TTC549 (cell line): ENCODE results near the gene TEX10.

Experiments used
- FAIRE-seq: peaks from 2 replicates; lab custom pipeline; 2012; peaks lifted over from hg19 to GRCh38; lab: Jason Lieb, UNC

Gene TEX10

DNA sequence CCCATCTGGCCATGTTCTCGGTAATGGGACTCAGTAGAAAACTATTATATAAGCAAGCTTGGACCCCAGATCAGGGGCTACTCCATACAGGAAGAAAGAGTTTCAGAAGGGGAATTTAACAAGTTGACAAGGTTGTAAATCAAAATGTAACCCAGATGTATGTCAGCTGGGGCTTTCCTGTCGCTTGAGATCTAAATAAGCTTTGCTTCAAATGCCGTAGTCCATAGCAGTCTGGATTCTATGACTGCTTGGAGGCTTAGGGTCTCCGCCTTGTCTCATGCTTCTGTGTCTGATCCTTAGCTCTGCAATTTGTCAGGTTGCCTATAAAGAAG lies 70.4 kb downstream of the TEX10 start:
- no peak for FAIRE-seq

DNA sequence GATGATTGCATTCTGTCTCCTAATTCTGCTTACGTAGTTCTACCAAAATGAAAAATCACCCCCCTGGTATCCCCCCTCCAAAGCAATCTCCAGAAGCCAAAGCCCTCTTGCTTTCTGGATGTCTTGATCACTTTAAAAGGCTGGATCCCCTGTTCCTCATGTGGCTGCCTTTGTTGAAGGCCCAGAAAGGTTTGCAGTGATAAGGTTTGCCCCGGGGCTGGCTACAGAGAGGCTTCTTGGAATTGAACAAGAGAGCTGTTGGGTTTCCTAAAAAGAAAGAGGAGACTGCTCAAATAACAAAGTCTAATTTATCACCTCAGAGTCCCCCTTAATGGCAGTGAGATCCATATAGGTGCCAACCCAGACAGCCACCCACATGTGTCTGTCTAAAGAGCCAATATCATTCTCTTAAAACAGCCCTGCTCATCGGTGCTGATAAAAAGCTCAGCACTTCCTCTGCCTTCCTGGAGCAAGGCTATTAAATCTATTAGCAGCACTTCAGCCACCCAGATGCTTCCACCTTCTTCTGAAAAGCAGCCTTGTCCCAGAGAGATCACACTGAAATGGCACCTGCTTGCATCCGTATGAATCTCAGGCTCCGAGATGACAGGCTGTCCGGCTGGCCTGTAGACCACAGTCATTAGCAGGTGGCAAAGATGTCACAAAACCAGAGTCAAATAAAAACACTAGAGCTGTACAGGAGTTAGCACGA lies 70.9 kb downstream of the TEX10 start:
- no peak for FAIRE-seq

DNA sequence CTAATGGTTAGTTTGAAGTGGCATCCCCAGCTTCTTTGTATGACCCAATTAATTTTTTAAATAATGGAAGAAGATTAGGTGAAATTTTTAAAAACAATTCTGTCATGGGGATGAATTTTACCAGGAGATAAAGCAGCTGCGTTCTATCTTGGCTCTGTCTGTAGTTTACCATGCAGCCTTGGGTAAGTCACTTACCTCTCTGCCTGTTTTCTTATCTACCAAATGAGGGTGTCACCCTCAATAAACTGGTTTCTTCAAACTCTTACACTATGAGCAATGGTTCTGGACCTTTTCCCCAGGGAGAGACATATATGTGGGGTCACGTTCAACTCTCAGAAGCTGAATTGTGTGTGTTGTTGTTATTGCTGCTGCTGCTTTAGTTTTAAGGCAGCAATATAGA lies 71.7 kb downstream of the TEX10 start:
- no peak for FAIRE-seq

DNA sequence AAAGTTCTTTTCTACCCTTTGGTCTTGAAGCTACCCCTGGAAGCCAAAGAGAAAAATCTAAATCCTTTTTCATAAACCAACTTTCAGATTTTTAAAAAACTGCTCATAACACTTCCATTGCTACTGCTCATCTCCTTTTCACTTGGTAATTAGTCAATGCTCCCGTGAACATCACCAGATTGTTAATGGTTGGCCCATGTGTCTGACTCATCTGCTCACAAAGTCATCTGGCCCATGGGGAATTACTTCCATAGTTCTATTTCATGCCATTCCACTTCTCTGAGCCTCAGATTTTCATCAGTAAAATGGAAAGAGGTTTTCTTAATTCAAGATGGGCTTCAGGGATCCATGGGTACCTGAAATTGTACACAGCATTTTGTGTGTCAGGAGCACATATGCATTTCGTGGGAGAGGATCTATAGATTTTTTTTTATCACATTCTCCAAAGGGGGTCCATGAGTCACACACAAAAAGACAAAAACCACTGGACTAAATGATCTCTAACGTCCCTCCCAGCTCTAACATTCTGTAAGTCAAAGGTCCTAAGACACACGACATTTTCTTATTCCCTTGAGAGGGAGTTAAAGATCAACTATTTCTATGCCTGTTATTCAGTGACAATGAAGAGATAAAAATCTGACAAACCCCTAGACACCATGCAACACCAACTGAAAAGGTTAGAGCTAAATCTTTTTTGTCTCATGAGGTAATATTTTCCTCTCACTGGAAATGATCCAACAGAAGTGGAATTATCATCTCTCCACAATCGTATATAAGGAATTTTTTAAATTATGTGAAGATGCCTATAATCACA lies 75.4 kb downstream of the TEX10 start:
- FAIRE-seq = no peak

DNA sequence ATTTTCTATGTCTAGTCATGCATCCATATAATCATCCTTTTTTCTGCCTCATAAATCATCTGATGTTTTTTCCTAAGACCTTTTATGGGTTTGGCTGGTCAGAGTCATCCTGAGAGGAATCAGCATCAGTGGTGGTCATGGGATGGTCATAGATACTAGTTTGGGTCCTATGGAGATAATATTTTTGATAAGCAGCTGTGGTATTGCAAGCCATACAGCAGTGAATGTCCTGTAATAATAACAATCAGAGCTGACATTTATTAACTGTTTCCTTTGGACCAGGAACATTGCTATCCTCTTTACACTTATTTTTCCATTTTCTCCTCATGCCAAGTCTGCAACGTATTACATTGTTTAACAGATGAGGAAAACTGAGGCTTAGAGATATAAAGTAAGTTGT lies 83.1 kb downstream of the TEX10 start:
- FAIRE-seq = no peak

DNA sequence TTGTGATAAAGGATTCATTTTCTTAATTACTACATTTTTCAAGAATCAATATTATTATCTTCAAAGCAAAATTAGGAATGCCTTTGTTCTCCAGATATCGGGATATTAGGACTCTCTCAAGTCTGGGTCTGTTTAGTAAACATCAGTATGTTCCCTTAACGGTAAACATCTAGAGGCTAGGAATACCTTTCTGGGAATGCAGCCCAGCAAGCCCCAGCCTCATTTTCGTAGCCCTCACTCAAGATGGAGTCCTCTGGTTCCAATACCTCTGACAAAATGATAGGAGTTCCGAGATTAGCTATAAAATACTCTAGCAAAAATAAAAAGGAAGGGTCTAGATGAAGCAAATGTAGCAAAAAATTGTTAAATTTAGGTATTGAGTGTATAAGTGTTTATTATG lies 84.5 kb downstream of the TEX10 start:
- no peak for FAIRE-seq

DNA sequence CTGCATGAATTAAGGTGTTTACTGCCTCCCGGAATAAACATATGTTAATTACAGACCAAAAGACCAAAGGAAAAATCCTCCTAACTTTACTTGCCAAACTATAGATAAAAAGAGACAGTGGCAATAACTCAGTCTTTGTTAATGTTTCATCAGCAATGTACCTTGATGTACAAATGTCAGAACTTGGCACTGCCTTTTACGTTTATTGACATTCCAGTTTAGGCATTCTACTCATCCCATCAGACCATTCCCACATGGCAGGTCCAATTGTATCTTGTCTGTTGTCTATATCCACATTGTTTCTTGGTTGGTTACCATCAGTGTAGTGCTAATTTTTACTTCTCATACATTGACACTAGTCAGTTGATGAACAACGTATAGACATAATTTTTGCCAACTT lies 85.5 kb downstream of the TEX10 start:
- no peak for FAIRE-seq
